Limb (tissue), 2 donors: ENCODE results near the gene NPAS1.
"Not testable (repeated sequence)": the region's sequence is repeated elsewhere in the genome, so short reads cannot be mapped to it uniquely, and the experiment has no call there.

Experiments used
- DNase-seq, 2 donors: peaks; one replicate each; pipeline ENCODE4 v3.0.0-alpha.2; 2016; ENCODE audit errors: extremely low spot score in 2 of 2

NPAS1 gene

DNA sequence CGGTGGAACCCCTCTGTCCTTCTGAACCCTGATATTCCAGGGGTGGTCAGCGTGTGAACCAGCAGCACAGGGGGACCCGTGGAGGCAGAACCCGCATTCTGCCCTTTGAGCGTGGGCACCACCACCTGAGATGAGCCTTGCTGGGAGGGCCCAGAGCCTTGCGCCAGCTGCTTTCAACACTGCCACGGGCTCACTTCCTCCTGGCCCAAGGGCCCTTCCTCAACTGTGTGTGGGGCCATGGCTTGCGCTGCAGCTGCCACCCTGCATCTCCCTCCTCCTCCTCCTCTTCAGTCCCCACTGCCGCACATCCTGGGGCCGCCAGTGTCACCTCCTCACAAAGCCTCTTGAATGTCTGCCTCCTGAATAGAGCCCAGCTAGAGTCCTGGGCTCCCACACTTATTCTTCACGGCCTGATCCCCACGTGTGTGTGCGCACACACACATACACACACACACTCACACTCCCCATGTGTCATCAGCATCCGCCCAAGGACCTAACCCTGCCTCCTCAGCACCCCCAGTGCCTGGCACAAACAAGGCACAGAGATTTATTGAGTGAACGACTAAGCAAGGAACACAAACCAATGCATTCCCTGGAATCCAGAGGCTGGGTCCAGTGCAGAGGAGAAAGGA, 55.7 kb downstream of the NPAS1 start:
- no peak for DNase-seq

DNA sequence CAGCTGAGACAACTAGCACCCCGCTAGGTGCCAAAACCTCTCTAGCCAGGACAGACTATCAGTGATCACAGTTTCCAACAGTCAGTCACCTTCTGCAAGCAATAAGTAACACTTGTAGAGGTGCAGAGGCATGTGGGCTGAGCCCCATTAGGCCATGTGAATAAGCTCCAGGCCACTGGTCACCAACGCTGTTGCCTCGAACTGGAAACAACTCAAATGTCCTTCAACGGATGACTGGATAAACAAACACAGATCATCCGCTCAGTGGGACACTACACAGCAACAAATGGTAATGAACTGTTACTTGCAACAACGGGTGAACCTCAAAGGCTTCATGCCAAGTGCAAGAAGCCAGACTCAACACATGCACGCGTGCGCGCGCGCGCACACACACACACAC, 56.3 kb downstream of the NPAS1 start:
- no peak for DNase-seq

DNA sequence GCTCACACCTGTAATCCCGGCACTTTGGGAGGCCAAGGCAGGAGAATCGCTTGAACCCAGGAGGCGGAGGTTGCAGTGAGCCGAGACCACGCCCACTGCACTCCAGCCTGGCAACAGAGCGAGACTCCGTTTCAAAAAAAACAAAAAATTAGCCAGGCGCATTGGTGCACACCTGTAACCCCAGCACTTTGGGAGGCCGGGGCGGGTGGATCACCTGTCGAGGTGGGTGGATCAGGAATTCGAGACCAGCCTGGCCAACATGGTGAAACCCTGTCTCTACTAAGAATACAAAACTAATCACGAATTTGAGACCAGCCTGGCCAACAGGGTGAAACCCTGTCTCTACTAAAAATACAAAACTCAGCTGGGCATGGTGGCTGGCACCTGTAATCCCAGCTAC, 58.7 kb downstream of the NPAS1 start:
- not testable (repeated sequence) for DNase-seq

DNA sequence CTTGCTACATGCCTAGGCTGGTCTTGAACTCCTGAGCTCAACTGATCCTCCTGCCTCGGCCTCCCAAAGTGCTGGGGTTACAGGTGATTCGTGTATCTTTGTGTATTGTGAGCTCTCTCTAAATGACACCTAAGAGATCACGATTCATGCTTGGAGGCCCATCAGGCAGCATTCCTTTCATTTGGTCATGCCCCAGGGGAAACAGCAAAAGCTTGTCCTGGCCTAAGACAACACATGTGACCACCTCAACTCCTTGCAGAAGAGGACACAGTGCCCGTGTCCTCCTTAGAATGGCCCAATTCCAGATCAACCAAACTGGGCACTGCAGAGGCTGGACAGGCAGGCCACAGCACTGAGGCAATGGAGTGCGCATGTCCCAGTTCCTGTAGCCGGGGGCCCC, 61.5 kb downstream of the NPAS1 start:
- DNase-seq, result no peak

DNA sequence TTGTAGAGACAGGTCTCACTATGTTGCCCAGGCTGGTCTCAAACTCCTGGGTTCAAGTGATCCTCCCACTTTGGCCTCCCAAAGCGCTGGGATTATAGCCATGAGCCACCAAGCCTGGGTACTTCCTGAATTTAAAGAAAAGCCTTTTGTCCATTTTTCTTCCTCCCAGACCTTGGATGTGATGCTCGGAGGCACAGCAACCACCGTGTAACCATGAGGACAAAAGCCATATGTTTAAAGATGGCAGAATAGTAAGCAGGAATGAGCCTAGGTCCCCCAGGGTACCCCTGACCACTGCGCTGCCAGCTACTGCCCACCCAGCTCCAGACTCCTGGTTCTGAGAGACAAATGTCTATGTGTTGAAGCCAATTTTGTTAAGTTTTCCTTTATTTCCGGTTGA, 62.9 kb downstream of the NPAS1 start:
- no peak for DNase-seq

DNA sequence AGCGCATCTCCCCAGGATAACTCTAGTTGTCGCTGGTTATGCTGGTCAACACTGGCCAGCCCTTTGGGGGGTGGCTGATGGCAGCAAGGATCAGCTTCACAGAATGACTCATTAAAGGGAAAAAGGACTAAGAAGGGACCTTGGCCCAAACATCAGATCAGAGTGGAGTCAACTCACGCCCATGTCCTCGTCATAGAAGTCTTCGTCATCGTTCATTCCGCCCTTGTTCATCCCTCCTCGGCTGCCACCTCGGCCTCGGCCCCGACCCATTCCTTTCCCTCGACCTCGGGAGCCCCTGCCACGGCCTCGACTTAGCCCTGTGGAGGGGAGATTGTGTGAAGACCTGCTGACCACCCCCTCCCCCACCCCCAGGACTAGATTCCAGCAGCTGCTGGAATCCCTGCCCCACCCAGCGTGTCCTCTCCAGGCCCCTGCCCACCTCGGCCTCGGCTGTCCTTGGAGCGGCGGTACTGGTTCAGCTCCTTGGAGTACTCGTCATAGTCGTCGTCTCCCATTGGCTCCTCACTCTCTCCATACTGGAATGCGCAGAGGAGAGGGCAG, 65.3 kb downstream of the NPAS1 start:
- DNase-seq, result no peak

DNA sequence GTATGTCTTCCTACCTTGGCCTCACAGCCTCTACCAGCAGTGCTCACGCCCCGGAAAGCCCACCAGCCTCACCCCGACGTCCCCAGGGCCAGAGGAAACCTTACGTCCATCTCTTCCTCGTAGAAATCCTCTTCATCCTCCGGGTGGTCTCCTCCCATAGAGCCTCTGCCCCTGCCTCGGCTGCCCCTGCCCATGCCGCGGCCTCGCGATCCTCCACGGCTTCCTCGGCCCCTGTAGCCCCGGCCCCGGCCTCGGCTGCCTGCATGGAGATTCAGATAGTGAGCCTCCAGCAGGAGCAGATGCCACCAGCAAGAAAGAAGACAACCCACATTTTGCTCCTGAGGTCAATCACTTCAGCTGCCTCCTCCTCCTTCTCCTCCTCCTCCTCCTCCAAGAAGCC, 66.6 kb downstream of the NPAS1 start:
- DNase-seq, result no peak

DNA sequence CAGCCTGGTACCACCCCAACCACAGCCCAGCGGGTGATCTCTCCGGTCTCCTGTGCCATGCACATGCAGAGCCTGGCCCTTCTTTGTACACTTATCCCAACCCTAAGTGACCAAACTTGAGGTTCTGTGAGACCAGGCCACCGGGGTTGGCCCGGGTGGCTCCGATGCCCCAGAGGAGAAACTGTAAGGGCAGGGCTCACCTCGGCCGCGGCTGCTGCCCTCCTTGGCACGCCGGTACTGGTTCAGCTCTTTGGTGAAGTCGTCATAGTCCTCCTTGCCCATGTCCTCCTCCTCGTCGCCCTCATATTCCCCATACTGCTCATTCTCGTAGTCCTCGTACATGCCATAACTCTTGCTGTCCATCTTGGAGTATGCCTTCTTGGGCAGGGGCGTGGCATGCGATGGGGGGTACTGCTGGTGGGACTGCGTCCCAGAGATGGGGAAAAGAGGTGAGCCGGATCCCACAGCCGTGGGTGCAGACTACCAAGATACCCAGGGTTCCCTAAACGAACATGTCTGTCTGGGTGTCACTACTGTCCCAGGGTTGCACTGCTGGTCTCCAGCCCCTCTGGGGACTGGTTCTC, 70.2 kb downstream of the NPAS1 start:
- no peak for DNase-seq

DNA sequence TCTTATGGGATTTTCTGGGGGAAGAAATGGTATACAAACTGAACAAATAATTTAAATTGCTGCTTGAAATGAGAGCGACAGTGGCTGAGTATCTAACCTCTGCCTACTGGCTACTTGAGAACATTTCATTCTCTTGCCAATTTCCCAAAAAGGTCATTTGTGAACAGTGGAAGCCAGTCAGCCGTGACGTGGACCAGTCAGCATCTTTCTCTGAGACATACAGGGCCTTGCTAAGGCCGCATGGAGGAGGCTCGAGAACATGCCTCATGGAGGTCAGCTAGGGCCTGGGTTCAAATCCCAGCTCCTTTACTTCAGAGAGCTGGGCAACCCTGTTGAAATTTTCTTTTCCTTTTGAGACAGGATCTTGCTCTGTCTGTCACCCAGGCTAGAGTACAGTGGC, 73.6 kb downstream of the NPAS1 start:
- DNase-seq, result no peak

DNA sequence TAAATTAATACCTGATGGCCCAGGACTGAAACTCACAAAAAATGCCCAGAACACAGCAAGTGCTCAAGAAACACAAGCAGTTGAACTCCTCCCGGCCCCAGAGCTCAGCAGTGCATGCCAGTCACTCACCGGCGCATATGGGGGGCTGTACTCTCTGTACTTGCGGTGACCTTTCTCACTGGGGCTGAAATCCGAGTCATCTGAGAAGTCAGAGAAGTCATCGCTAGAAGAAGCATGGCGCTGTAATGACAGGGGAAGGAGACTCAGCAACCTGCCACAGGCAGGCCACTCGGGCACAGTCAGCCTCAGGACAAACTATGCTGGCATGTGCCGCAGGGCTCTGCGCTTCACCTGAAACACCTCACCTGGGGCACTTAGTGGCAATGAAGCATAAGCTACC, 74.2 kb downstream of the NPAS1 start:
- no peak for DNase-seq

DNA sequence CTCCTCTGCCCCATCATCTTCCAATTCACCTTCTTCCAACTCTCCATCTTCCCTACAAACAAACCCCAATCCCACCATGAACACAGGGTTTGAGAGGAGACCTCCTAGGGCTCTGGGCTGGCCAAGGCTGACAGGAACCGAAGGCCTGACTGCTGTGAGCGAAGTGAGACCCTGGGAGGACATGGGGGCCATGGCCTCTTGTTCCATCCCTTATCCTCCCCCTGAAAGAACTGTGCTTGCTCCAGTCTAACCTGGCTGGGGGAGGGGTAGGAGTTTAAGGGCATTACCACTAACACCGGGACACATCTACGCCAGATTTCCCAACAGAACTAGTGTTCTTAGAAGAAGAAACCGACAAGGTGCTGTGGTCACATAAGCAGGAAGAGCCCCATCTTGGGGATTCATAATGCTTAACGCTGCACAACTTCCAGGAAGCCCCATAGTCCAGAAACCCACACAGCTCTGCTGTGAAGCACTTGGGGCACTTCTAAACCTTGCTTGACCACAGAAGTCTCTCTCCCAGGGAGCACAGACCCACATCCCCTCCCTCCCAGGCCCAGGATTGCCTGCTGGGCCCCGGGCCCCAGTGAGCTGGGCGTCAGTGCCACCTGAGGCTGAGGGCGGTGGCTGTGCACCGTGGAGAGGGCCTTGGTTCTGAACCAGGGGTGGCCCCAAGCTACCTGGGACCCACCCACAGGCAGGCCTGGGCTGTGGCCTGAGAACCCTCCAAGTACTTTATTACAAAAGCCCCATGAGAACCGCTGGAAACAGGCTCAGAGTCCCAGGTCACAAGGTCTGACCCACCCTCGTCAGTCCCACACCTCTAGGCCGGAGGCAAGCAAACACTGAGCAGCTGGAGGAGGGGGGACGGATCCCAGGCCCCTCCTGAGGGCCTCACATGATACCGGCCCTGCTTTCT, 75.2 kb downstream of the NPAS1 start:
- DNase-seq, result no peak
